Non-pigmented ciliary epithelial cell (primary cell): ENCODE results near the gene SPAG17.
A peak's percentile ranks its signal among the peaks of the same experiment; 100 is the strongest.
"Not testable (repeated sequence)": the region's sequence is repeated elsewhere in the genome, so short reads cannot be mapped to it uniquely, and the experiment has no call there.

Experiments
- DNase-seq: peaks from one replicate; pipeline ENCODE4 v3.0.0-alpha.2; 2010; ENCODE audit warnings: low read depth

SPAG17 gene

DNA sequence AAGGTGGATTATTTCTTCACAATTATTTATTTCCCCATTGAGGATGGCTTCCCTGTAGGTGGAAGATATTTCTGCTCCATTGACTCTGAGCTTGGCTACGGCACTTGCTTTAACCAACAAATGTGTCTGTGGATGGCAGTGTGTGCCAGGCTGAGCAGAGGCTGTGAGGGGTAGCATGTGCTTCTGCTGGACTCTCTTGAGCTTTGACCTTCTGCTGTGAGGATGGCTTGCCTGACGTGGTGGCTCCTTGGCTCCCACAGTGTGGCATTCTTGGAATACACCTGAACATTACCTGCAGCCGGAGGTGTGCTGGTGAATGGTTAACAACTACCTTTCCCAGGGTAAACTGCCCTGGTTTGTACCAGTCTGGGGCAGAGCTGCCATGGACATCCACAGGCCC lies 208.6 kb downstream of the SPAG17 start:
- DNase-seq = no peak

DNA sequence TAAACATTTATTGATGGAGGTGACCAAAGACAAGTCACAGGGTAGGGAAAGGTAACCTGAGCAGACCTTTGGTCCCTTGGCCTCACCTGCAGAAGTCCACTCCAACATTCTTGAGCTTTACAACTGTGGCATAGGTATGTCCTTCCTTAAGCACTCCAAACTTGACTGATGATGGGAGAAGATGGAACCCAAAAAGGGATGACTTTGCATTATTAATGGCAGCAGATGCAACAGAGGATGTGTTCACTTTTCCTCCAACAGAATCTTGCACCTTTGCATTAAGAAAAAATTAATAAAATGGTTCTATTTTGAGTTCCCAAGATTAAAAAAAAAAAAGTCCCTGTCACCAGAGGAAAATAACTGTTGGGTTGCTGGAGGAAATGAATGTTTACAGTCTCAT lies 213.3 kb downstream of the SPAG17 start:
- no peak for DNase-seq

DNA sequence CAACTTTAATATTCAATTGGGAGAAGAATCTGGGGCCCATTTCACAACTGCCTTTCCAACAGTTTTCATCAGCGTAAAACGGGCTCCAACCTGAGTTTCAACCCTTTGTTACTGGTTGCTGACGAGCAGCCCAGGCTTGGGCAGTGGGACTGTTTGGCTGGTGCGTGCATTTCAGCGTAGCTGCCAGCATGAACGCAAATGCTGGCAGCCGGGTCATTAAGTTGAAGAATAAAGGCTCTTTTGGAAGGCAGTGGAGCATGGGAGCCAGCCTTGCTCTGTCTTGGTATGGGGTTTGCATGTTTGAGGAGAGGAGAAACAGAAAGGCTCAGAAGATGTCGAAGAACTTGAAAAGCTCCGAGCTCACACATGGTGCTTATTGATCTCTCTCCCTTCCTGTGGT lies 214.8 kb downstream of the SPAG17 start:
- DNase-seq = no peak

DNA sequence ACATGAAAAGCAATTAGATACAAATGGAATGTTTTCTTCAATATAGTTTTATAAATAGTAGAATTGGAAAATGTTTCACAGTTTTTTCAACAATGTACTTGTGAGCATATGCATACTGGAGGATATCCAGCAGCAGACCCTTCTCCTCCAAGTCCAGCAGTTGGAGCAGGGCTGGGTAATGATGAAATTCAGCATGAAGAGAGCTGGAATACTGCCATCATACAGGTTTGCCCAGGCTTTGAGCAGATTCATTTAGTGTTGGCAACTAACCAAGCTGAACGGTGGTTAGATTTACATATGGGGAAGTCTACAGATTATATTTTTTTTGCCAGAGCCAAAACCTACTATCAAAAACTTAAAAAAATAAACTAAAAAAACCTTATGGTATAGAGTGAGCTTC lies 217.1 kb downstream of the SPAG17 start:
- DNase-seq = no peak

DNA sequence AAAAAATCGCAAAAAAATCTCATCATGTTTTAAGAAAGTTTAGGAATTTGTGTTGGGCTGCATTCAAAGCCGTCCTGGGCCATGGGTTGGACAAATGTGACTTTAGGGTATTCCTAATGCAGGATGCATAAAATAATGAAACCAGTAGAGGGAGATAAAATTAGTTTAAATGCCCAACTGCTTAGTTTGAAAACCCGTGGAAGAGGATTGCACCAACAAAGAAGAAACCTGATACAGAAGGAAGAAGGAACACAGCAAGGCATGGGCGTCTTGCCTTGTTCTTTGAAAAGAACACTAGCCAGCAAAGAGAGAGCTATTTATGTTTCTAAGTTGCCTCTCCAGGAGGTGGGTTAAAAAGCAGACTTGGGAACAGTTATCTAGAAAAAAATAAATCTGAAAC lies 217.6 kb downstream of the SPAG17 start:
- peak; percentile 19 for DNase-seq

DNA sequence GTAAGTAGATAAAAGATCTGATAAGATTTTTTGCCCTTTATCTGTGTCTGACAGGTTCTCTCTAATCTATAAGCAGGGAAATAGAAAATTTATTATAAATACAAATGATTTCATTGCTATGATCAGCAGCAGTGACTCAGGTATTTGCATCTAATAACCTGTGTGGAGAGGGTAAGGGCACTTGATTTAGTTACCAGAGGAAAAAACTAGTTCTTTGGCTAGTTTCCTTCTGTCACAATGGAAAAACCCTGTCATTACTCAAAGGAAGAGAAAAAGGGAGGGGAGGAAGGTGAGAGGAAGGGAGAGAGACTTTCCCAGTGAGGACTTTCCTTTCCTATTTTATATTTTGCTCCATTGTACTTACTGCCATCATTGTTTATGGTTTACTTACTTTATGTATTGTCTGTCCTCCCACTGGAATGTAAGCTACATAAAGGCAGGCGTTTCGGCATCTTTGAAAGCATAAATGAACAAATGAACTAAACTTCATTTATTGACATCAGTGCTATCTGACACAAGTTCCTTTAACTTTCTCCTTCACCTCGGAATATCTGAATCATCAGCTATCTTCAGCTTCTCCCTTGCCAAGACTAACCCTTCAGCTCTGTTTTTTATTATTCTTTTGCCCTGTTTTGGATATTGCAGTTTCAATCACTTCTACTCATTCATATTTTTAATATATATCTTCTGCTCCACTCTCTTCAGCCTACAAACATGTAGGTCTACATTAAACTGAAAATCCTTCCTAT lies 220.6 kb downstream of the SPAG17 start:
- DNase-seq = no peak

DNA sequence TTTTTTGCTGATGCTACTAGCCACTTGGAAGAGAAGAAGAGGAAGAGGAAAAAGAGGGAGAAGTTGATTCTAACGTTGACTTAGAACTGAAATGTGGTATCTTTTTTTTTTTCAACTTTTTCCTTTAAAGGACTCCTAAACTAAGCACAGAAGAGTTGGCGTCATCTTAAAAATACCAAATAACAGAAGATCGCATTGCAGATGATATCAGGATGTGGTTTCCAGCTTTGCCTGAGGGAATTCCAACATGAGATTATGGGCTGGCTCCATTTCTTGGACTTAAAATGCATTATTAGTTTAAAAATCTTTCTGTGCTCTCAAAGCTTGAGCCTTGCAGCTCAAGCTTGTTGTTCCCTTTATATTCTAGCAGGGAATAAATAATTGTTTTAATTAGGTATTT lies 225.7 kb downstream of the SPAG17 start:
- DNase-seq = peak; percentile 22

DNA sequence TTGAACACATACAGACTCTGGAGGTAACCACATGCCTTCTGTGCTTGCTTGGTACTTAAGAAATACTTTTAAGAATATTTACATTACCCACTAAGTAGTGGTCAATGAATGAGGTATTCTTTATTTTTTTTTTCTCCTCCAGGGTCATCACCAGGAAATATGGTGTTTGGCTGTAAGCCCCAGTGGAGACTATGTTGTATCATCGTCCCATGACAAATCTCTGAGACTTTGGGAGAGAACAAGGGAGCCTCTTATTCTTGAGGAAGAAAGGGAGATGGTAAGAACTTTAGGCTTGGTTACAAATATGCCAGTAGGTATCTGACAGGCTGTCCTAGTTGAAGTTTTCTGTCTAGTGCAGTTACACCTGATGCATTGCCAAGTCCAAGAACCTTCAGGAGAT lies 232.6 kb downstream of the SPAG17 start:
- DNase-seq = no peak

DNA sequence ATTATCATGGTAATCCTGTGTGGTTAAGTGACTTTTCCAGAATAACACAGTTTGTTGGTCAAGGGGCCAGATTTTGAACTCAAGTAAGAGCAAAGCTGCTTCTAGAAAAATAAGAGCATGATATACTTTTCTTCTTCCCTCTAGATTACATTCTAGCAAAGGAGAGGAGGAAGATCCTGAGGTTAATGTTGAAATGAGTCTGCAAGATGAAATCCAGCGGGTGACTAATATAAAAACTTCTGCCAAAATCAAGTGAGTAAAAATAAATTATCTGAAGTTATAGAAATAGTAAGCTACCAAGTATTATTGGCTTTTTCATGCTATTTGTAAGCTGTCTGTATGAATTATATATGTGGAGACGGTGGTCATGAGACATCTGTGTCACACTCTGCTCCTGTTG lies 242.7 kb downstream of the SPAG17 start:
- DNase-seq = no peak

DNA sequence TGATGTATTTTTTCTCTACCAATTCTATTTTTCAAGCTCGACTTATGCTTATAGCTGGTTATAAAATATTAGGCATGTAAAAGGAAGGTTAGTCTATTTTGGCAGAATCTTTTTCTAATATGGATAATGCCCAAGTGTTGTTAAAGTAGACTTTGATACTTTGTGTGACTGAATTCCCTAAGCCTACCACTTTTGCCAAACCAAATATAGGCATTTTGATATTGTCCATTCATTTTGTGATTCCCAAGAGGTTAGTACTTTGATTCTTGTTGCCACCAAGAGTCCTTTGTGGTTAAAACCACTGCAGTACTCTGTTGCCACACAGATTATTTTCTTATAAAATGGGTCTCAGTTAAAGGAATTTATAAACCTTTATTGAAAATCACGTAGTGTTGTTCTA lies 251.3 kb downstream of the SPAG17 start:
- DNase-seq = no peak

DNA sequence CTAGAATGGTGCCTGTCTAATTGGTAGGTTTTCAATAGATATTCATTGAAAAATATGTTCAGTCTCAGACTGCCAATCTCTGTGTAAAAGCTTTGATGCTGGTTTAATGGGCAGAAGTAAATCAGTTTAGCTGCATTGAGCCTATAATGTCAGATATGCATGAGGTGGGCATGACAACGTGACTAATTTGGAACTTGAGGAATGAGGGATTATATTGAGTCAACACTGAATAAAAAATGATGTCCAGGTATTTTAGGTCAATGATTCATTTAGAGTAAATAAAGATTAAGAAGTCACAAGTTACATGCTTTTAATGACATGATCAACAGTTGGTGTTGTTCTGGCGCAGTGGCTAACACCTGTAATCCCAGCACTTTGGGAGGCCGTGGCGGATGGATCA lies 252.5 kb downstream of the SPAG17 start:
- no peak for DNase-seq

DNA sequence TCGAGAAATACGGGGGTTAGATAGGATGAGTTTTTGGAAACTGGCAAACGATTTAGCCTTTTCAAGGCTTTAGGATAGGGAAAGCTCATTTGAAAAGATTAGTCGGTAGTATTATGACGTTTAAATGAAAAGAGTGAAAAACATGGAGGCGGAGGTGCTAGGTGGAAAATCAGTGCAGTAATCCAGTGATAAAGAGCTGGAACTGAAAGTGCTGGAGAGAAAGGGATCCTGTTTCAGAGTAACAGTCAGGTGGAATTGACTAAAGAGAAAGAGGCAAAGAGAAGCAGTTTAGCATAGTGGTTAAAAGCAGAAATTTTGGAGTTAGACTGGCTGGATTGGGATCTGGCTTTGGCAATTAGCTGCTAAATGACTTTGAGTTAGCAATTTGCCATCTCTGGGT lies 254.5 kb downstream of the SPAG17 start:
- DNase-seq = no peak

DNA sequence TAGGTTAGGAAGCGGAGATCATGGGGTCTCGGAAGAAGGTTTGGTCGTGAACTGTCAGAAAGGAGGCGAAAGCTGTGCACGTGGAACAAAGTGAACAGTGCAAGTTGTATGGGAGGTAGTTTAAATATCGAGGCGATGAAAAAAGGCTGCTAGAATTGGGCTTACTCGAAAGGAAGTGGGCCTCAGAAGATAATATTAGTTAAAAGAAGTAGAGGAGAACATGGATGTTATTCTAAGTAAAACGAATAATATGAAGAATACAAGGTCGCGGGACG lies 254.9 kb downstream of the SPAG17 start:
- DNase-seq = no peak

DNA sequence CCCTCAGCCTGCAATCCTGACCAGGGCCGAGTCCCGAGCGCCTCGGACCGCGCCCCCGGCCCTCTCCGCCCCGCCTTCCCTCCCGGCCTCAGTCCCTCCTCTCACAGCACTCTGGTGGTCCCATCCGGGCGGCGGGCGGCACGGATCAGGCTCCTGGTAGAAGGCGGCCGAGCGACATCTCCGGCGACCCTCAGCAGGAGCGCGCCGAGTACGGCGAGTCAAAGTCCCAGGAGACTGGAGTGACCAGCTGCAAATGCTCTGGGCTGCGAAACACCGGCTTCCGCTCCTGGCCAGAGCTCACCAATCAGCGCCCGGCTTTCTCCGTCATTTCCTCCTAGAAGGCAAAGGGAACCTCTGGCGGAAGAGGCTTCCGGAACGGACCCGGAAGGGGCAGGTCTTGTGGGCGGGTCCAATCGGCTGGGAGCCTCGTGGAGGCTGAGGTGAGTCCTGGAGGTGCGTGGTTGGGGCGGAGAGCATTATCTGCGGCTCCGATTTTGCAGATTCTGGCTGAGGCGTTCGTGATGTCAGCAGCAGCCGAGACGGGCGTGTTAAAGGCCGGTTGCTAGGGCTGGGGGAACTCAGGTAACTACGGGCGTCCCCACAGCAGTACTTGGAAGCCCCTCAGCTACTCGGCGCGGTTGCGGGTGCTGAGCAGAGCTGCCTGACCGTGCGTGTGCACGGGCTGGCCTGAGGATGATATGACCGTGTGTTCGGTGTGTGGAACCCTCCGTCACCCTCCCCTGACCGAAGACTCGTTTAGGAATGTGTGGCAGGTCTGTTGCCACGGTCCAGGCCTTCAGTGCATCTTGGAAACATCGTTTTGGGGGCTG lies 255.5 kb downstream of the SPAG17 start, which contains the start of the genes GDAP2 and WDR3:
Gene GDAP2 (minus strand): TSS at position 279 of the 830 bp plus-strand sequence. CDS start 9,264 bp downstream, outside the sequence.
Gene WDR3 (plus strand): TSS at position 397 of the 830 bp plus-strand sequence. CDS start 3,581 bp downstream, outside the sequence.
- peak; percentile 86 for DNase-seq

DNA sequence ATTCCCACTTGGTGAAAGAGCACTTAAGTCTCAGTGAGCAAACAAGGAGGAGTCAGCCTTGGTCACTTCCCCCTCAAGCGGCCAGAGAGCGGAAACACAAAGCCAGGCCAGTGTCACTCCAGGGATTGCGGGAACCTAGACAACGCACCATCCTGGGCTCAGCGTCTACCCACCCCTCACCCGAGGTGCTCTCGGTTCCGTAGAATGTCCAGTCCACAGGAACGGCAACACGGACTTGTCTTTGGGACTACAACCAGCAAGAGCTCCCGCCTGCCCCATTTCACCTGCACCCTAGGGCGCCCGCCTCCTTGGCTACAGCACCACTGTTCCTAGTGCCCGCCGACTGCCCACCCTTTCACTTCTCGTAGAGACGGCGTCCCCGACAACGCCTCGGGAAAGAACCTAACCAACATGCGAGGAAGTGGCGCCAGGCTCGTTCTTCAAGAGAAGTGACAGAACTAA lies 256.1 kb downstream of the SPAG17 start:
- peak; percentile 18 for DNase-seq

DNA sequence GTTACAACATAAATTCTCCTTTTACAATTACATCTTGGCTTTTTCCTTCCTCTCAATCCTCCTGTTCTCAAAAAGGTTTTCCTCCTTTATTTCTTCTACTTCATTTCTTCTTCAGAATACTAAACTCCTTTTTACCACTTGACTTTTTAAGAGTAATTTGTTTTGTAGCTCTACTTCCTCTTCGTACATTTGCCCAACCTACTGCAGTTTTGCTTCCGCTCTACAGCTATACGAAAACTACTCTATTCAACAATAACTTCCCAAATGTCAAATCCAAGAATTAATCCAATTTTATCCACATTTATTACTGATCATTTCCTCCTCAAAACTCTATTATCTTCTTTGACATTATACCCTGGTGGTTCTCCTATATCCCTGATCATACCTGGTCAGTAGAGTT lies 259.0 kb downstream of the SPAG17 start:
- DNase-seq = no peak

DNA sequence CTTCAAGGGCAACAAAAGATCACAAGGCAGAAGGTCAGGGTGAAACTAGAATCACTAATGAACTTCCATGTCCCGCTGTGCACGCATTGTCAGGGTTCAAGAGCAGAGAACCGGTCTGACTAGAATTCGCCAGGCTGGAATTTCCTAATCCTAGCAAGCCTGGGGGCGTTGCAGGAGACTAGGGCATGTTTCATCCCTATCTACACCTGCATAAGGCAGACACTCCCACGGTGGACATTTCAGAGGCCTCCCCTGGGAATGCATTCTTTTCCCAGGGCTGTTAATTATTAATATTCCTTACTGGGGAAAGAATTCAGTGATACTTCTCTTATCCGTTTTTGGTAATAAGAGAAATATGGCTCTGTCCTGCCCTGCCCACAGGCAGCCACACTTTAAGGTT lies 262.3 kb downstream of the SPAG17 start:
- DNase-seq = not testable (repeated sequence)

DNA sequence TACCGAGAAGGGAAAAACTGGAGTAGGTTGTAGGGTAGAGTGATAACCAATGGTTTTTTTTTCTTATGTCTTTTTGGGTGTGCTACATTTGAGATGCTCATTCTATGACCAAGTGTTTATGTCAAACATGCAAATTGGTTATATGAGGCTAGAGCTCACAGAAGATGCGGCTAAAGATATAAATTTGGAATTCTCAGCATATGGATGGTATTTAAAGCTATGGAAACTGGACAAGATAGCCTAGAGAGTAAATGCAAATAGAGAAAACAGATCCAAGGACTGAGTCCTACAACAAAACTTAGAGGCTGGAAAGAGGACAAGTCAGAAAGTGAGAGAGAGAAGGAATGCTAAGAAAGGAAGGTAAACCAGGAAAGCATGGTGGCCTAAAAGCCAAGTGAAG lies 263.0 kb downstream of the SPAG17 start:
- no peak for DNase-seq

DNA sequence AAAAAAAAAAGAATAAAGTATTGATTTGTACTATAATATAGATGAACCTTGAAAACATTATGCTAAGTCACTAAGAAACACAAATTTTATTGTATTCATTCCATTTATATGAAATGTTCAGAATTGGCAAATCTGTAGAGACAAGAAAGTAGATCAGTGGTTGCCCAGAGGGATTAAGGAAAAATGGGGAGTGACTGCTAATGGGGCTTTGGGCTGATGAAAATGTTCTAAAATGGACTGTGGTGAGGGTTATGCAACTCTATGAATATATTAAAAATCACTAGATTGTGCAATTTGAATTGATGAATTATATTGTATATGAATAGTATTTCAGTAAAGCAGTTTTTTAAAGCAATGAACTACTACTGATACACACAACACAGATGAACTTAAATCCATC lies 265.7 kb downstream of the SPAG17 start:
- DNase-seq = no peak

DNA sequence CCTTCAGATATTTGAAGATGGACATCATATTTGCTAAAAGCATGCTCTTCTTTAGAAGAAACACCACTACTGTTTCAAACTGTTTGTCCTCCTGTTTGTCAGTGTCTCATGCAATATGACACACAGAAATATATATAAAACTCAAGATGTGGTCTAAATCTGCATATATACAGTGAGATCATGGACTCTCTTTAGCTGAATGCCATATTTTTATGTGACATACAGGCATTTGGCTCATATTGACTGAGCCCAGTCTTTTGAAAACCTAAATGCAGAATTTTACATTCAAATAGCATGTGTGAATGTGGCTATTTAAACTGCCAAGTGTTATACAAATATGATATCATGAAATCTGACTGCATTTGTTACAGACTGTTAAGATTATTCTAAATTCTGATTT lies 274.0 kb downstream of the SPAG17 start:
- no peak for DNase-seq

DNA sequence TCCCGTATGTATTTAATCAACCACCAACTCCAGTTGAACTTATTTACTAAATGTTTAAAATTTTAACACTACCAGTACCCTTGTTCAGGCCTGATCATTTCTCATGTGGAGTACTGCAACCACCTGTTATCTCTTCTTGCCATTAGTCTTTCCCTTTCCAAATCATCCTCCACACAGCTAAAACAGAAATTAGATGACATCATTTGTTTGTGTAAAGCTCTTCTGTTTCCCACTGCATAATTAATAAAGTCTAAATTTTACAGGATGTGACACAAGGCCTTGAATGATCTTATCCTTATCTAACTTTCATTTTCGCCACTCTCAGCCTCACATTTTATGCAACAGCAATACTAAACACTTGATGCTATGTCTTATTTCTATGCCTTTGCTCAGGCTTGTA lies 280.0 kb downstream of the SPAG17 start:
- no peak for DNase-seq

DNA sequence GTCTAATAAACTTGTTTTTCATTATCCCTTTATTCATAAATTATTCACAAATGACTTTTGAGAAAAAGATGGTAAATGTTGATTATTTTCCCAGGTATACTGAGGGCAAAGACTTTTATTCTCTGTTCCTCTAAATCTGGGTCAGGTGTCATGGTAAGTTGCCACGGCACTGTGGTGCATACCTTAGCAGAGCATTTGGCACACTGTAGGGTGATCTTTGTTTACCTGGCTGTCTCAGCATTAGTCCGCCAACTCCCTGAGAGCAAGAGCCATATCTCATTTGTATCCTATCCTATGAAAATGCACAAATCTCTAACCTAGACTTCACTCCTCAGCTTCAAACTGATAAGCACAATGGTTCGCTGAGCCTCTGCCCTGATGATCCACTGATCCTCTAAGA lies 280.5 kb downstream of the SPAG17 start:
- DNase-seq = no peak
